Activated T-cell treated with anti-CD3 and anti-CD28 coated beads, Interleukin-2, amount 50 U/mL, for 1 hour (primary cell): ENCODE results near the gene EHMT1.
A peak's percentile ranks its signal among the peaks of the same experiment; 100 is the strongest.
"Not testable (repeated sequence)": the region's sequence is repeated elsewhere in the genome, so short reads cannot be mapped to it uniquely, and the experiment has no call there.

Source experiments
- DNase-seq: peaks from one replicate; pipeline ENCODE4 v3.0.0-alpha.2; 2020

EHMT1 gene

DNA sequence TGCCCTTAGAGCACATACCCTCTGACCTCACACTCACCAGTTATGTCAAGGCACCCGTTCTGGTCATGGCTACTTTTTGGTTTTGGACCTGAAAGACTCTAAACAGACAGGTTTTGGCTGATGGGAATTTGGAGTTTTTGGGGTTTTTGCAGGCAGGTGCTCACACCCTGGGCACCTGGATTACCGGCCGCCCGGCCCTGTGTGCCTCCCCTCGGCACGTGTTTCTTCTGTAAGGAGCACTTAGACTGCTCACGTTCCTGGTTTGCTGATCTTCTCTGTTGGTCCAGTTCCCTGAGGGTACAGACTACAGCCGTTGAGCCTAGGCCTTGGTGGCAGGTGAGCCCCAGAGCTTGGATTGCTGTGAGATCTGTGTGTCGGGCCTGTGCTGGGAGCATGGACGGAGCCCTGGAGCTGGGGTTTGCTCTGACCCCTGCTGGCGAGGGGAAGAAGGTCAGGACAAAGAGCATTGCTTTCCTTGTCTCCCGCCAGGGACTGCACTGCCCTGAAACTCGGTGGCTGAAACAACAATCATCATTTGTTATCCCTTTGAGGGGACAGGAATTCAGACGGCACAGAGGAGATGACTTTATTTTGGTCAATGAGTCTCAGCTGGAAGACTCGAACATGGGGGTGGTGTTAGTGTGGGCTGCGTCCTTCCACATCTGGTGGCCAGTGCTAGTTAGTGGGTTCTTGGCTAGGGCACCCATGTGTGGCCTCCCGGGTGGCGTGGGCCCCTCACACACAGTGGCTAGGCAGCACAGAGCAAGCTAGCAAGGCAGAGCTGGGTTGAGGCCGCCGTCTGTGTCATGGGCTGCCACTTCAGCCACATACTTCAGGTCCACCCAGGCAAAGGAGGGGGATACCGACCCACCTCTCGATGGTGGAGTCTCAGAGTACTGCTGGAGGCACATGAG lies 76.4 kb downstream of the EHMT1 start:
- peak; percentile 38 for DNase-seq

DNA sequence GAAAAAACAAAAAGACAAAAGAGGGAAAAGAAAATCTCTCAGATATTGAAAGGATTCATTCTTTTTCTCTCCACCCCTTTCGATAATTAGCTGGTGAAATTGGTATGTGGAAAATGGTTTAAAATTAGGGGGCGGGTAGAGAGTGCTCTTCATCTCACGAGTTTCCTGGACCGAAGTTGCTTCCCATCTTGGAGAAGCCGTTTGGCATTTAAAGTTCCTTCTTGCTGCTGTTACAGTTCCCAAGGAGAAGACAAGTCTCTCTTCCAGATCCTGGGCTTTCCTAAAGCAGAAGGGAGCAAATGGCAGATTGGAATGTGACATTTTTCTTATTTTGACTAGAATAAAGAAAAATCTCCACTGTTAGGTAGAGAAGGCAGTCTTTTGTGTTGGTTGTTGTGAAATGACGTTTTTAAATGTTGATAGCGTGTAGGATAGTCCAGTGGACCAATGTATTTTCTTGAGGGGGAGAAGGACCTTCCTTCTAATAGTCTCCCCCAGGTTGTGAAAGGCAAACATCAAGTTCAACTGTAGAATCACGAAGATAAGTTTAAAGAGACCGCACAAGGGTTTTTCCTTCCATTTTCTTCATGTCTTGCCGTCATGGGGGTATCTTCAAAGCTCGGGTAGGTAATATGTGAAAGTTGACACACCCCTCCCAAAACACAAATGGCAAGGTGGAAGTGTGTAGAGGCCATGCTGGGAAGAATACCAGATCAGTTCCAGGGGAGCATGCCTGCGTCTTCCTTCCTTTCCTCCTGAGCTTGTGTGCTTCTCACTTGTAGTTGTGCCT lies 77.5 kb downstream of the EHMT1 start:
- DNase-seq, result no peak

DNA sequence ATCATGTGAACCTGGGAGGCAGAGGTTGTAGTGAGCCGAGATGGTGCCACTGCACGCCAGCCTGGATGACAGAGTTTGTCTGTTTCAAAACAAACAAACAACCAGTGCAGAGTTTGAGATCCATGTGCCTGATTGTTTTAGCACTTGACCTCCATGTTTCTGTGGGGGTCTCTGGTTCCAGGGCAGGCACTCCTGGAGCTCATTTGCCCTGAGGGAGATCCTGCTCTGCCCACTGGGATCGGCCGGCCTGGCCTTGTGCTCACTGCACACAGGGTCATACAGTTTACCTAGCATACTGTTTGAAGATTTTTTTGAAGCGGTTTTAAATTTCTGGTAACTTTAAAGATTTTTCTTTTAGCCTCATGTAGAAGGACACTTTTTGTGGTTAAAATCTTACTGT lies 78.4 kb downstream of the EHMT1 start:
- DNase-seq, result no peak

DNA sequence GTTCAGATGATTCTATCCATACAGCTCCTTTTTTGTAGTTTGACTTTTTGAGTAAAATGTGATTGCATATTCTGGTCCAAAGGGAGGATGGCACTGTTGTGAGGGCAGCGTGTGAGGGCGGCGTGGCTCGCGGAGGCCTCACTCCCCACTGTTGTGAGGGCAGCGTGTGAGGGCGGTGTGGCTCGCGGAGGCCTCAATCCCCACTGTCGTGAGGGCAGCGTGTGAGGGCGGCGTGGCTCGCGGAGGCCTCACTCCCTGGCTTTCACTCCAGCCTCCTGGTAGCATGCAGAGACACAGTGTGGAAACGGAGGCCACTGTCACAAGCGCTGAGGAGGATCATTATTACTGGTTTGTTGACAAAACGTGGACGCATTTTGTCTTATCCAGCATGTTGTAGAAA lies 79.0 kb downstream of the EHMT1 start:
- DNase-seq, result no peak

DNA sequence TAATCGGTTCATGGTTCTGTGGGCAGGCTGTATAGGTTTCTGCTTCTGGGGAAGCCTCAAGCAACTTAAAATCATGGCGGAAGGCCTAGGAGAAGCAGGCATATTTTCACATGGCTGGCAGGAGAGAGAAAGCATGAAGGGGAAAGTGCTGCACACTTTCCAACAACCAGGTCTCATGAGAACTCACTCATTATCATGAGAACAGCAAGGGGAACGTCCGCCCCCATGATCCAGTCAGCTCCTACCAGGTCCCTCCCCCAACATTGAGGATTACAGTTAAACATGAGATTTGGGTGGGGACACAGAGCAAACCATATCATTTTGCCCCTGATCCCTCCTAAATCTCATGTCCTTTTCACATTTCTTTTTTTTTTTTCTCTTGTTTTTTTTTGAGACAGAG lies 82.1 kb downstream of the EHMT1 start:
- no peak for DNase-seq

GRCh38 chr9:137702615-137703379 lies 84.0 kb downstream of the EHMT1 start:
- no peak for DNase-seq

DNA sequence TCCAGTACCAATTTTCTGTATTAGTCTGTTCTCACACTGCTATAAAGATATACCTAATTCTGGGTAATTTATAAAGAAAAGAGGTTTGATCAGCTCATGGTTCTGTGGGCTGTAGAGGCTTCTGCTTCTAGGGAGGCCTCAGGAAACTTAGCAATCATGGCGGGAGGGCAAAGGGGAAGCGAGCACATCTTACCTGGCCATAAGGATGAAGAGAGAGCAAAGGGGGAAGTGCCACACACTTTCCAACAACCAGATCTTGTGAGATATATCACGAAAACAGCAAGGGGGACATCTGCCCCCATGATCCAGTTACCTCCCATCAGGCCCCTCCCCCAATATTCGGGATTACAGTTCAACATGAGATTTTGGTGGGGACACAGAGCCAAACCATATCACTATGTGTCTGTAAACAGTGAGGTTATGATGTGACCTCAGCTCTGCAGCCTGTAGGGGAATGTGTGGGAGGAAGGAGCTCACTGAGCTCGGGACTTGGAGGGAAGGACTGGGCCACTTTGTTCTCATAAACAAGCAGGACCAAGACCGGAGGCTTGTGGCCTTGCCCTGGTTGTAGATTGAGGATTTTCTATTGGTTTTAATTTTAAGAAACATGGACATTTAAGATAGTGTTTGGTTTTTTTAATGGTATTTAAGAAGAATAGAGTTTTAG lies 85.2 kb downstream of the EHMT1 start:
- no peak for DNase-seq

- peak; percentile 32 for DNase-seq
These were observed 86.6 kb downstream of the EHMT1 start for GRCh38 chr9:137705443-137705863.

GRCh38 chr9:137705906-137706305 lies 87.1 kb downstream of the EHMT1 start:
- DNase-seq, result no peak

DNA sequence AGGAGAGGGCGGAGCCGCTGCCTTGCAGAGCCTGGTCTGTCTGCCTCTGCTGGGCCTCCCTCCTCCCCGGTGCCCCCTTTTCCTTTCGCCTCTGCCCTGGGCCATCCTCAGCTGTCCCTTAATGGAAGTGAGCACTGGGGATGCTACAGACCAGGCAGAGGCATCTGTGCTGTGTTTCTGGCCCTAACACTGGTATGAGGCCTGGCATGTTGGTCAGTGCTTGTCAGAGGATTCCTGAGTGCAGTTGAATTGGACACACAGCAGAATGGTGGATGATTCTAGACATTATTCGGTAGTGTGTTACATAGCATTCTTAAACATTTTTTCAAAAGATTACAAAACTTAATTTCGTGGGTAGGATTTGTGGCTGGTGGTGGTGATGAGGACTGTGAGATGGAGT lies 88.6 kb downstream of the EHMT1 start:
- DNase-seq, result no peak

DNA sequence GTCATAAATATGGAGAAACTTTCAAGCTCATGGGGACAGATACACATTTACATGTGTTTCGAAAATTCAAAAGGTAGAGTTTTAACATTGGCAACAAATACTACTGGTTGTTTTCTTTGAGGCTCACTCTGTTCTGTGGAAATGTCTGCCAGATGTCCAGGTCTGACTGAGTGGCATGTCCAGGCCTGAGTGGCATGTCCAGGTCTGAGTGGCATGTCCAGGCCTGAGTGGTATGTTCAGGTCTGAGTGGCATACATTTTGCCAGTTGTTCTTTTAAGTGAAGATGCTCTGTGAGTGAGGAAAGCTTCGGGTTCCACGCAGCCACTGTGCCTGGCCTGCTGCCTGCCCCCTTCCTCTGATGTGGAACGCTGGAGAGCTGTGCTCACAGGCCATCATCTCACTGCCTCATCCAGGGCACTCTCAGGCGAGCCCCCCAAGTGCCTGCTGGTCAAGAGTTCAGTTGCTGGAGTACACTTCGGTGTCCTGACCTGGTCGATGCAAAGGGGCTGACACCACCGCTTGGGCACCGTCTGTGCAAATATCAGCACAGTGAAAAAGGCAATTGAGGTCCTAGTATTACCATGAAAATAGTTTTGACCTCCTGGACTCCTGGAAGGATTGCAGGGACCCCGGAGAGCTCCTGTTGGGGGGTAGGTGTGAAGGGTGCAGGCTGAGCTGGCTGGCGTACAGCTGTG lies 89.9 kb downstream of the EHMT1 start:
- DNase-seq, result no peak

DNA sequence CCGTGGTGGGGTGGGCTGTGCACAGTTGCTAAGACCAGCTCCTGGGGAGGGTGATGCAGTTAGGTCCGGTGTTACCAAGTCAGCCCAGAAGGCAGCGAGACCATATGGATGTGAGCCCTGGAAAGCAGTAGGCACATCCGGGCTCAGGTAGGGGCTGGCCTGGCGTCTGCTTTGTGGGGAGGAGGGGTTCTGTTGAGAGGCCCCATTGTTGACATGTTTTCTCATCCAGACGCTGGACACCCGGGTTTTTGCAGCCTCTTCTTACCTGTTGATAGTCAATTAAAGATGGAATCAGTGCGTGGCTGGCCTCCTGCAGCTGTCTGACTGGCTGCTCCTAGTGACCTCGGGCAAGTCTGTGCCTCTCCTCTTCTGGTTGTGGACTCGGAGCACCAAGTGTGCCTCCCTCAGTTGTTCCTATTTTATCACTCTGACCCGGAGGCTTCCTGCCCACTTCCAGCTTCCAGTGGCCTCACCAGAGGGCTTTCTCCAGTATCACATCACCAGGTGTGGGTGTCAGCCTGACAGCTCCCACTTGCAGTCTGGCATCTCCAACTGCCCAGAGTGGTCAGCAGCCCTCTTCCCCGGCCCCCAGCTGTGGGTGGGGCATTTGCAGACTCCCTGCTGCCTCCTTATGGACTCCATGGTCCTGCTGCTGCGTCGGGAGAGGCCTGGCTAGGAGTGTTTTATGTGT lies 90.8 kb downstream of the EHMT1 start:
- no peak for DNase-seq

GRCh38 chr9:137710704-137711103 lies 91.9 kb downstream of the EHMT1 start:
- no peak for DNase-seq

- no peak for DNase-seq
These were observed 92.9 kb downstream of the EHMT1 start for GRCh38 chr9:137711678-137712105.

DNA sequence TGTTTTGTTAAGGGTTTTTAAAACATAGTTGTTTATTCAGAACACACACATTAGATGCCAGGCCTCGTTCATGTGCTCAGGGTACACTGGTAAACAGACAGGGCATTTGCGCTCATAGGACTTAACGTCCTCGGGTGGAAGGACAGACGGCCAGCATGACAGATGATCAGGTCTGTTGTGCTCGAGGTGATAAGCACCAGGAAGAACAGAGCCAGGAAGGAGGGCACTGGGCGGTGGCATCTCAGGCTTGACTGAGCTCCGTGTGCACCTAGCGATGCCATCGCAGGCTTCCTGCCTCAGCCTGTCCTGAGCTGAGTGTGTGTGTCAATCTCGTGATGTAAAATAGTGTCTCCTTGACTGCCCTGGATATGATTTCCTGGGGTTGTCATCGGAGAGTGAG lies 96.5 kb downstream of the EHMT1 start:
- no peak for DNase-seq

GRCh38 chr9:137715866-137716693 lies 97.3 kb downstream of the EHMT1 start:
- not testable (repeated sequence) for DNase-seq

GRCh38 chr9:137716694-137717287 lies 98.0 kb downstream of the EHMT1 start:
- DNase-seq, result no peak

DNA sequence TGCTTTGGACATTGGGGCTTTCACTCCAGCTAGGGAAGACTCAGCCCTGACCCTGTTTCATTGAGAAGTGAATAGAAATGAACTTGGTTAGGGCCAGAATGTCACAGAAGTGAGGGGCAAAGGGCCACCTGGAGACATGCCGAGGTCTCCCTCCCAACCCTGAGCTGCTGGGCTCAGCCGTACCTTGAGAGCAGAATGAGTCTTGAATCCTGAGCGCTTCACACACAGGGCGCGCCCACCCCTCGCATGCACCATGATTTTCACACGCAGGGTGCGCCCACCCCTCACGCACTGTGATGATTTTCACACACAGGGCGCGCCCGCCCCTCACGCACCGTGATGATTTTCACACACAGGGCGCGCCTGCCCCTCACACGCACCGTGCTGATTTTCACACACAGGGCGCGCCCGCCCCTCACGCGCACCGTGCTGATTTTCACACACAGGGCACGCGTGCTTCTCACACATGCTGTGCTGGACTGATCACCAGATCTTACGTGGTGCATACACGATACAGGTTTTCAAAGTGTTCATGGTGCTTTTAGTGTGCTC lies 99.0 kb downstream of the EHMT1 start:
- DNase-seq, result no peak

DNA sequence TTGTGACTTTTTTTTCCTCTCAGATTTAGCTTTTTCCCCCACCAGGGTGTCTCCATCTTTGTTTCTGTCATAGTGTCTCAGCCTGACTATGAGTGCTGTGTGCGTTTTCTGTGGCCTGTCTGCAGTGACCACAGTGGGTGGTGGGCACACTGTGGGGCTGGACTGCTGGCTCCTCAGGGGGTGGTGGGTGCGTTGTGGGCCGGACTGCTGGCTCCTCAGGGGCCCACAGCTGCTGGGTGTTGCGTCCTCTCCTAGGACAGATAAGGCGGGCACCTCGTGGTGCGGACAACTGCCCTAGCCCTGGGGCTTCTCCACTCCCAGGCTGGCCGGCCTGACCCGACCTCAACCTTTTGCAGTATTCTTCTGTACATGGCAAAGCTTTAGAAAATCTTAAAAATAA lies 100.4 kb downstream of the EHMT1 start:
- DNase-seq, result no peak
